Suprapubic skin (tissue), 4 donors: ENCODE data around the gene MAFF. TPM values are rescaled to one million over a fixed set of nuclear protein-coding genes. Genes with fewer than 3 reads are reported as not detected.

Source experiments
- DNase-seq, 2 donors: peaks; one replicate each; pipeline ENCODE4 v3.0.0-alpha.2; 2019; ENCODE audit warnings: low spot score in 2 of 2
- H3K27ac ChIP-seq: fragments of 200-600 bp; sonication (generic); one replicate; pipeline ENCODE4 v1.5.1; 2019
- H3K27me3 ChIP-seq: fragments of 200-600 bp; sonication (generic); one replicate; pipeline ENCODE4 v1.5.1; 2019
- H3K36me3 ChIP-seq: fragments of 200-600 bp; sonication (generic); one replicate; pipeline ENCODE4 v1.5.1; 2019
- H3K4me1 ChIP-seq: fragments of 200-600 bp; sonication (generic); one replicate; pipeline ENCODE4 v1.5.1; 2019
- H3K4me3 ChIP-seq: fragments of 200-600 bp; sonication (generic); one replicate; pipeline ENCODE4 v1.5.1; 2019; ENCODE audit warnings: mild to moderate bottlenecking
- H3K9me3 ChIP-seq: fragments of 200-600 bp; sonication (generic); one replicate; pipeline ENCODE4 v1.5.1; 2019
- CTCF ChIP-seq, 2 donors: fragments of 200-600 bp in 1 of 2; fragments of 450-650 bp in 1 of 2; sonication (generic) in 1 of 2; IDR thresholded peaks; one replicate each; pipeline ENCODE4 v1.5.1; 2016 to 2019; ENCODE audit warnings: antibody characterized with exemption in 2 of 2, mild to moderate bottlenecking in 1 of 2, moderate library complexity in 1 of 2
- EP300 ChIP-seq: sonication (generic); formaldehyde crosslinking; IDR thresholded peaks from one replicate; pipeline ENCODE4 v1.6.1; 2017; ENCODE audit warnings: antibody characterized with exemption
- POLR2A ChIP-seq, 2 donors: fragments of 450-650 bp; IDR thresholded peaks; one replicate each; pipeline ENCODE4 v1.6.1; 2017; ENCODE audit warnings: antibody characterized with exemption in 2 of 2, mild to moderate bottlenecking in 2 of 2, moderate library complexity in 2 of 2
- POLR2AphosphoS5 ChIP-seq, 3 donors: sonication (generic); formaldehyde crosslinking; IDR thresholded peaks; one replicate each; pipeline ENCODE4 v1.6.1; 2017; ENCODE audit warnings: antibody characterized with exemption in 3 of 3
- WGBS: methylation state at CpG from one replicate; pipeline ENCODE4 v1.1.5; 2018; 5-methylcytosine and 5-hydroxymethylcytosine counted together
- total RNA-seq, 4 donors: library from RNA; depleted of rRNA; stranded (reverse); fragments of >200 nt; gene quantifications; one replicate each; pipeline ENCODE4 v1.1.0, GENCODE V29; 2016

Gene MAFF
- total RNA-seq, 4 donors from 2014 or later, result 27.3 to 70.1 (median 52.8) TPM

- no peak overlapping the region for H3K4me3 ChIP-seq
- no peak for DNase-seq
- no peaks in the 10 kb centered on the region for H3K27me3 ChIP-seq
- no peak overlapping the region for H3K27ac ChIP-seq
- TF ChIP-seq EP300, result no peak
- no peak for TF ChIP-seq POLR2A (IDR thresholded peaks at IDR 0.05)
- TF ChIP-seq CTCF (IDR thresholded peaks at IDR 0.05), result no peak
- no peak for TF ChIP-seq POLR2AphosphoS5 (IDR thresholded peaks at IDR 0.05)
- 95% methylated on average over 6 of the region's 6 CpGs for WGBS
- peaks cover 41% of the 10 kb centered on the region for H3K36me3 ChIP-seq
- H3K4me1 ChIP-seq, result peaks cover 41% of the 10 kb centered on the region
- no peaks in the 10 kb centered on the region for H3K9me3 ChIP-seq
These were observed 46.5 kb downstream of the MAFF start for GRCh38 chr22:38248280-38248679.

- 97% methylated on average over 3 of the region's 3 CpGs for WGBS
- TF ChIP-seq POLR2A (IDR thresholded peaks at IDR 0.05) (no peak), EP300 (no peak), POLR2AphosphoS5 (IDR thresholded peaks at IDR 0.05) (no peak), CTCF (IDR thresholded peaks at IDR 0.05) (no peak)
- Histone ChIP-seq H3K9me3 (no peaks in the 10 kb centered on the region), H3K4me1 (peaks cover 35% of the 10 kb centered on the region), H3K4me3 (no peak overlapping the region), H3K27me3 (no peaks in the 10 kb centered on the region), H3K27ac (no peak overlapping the region), H3K36me3 (peaks cover 31% of the 10 kb centered on the region)
- DNase-seq, result no peak
These were observed 47.5 kb downstream of the MAFF start for GRCh38 chr22:38249301-38249700.

- TF ChIP-seq EP300 (no peak), POLR2AphosphoS5 (IDR thresholded peaks at IDR 0.05) (no peak), CTCF (IDR thresholded peaks at IDR 0.05) (no peak)
- Histone ChIP-seq H3K9me3 (no peaks in the 10 kb centered on the region), H3K36me3 (peaks cover 24% of the 10 kb centered on the region), H3K4me1 (peaks cover 35% of the 10 kb centered on the region), H3K27me3 (no peaks in the 10 kb centered on the region), H3K4me3 (no peak overlapping the region), H3K27ac (no peak overlapping the region)
- 87% methylated on average over 25 of the region's 25 CpGs for WGBS
- DNase-seq, result no peak
These were observed 48.2 kb downstream of the MAFF start for GRCh38 chr22:38249803-38250642.

- 74% methylated on average over 13 of the region's 13 CpGs for WGBS
- Histone ChIP-seq H3K9me3 (no peaks in the 10 kb centered on the region), H3K27me3 (no peaks in the 10 kb centered on the region), H3K4me3 (no peak overlapping the region), H3K36me3 (peaks cover 16% of the 10 kb centered on the region), H3K27ac (no peak overlapping the region), H3K4me1 (peaks cover 35% of the 10 kb centered on the region)
- no peak for DNase-seq
- TF ChIP-seq EP300 (no peak), CTCF (IDR thresholded peaks at IDR 0.05) (no peak), POLR2AphosphoS5 (IDR thresholded peaks at IDR 0.05) (no peak), POLR2A (IDR thresholded peaks at IDR 0.05) (no peak)
These were observed 49.0 kb downstream of the MAFF start for GRCh38 chr22:38250643-38251340.

DNA sequence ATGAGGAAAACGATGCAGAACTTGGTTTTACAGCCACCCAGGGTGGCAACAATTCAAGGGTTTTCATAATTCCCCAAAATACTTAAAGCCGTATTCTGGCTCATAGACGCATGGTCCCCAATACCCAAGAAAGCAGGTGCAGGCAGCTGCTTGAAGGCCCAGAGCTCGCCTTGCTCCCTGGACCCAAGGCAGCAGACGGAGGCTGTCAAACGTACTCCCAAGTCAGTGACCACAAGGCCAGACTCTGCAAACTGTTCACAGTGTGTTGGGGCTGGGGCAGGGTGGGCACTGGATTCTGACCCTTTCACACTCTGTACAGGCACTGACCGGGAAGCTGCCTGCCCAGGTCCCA is 49.5 kb downstream of the MAFF start:
- H3K36me3 ChIP-seq, result peaks cover 11% of the 10 kb centered on the region
- 78% methylated on average over 5 of the region's 7 CpGs for WGBS
- no peaks in the 10 kb centered on the region for H3K27me3 ChIP-seq
- TF ChIP-seq POLR2A (IDR thresholded peaks at IDR 0.05) (no peak), POLR2AphosphoS5 (IDR thresholded peaks at IDR 0.05) (no peak), CTCF (IDR thresholded peaks at IDR 0.05) (no peak), EP300 (no peak)
- no peak overlapping the region for H3K27ac ChIP-seq
- no peak overlapping the region for H3K4me3 ChIP-seq
- peaks cover 33% of the 10 kb centered on the region for H3K4me1 ChIP-seq
- no peaks in the 10 kb centered on the region for H3K9me3 ChIP-seq
- DNase-seq, result no peak
